Esophagus muscularis mucosa (tissue), 4 donors: ENCODE results near the gene EXOC3.

Experiments used
- CTCF ChIP-seq, 3 experiments: fragments of 200-600 bp in 2 of 3; fragments of 450-650 bp in 1 of 3; sonication (generic) in 2 of 3; IDR thresholded peaks; one replicate each; pipeline ENCODE4 v1.5.1; 2017 to 2019; ENCODE audit warnings: antibody characterized with exemption in 3 of 3, mild to moderate bottlenecking in 2 of 3, moderate library complexity in 1 of 3
- EP300 ChIP-seq: sonication (generic); formaldehyde crosslinking; IDR thresholded peaks from one replicate; pipeline ENCODE4 v1.6.1; 2017; ENCODE audit warnings: antibody characterized with exemption
- POLR2A ChIP-seq: fragments of 450-650 bp; IDR thresholded peaks from one replicate; pipeline ENCODE4 v1.6.1; 2017; ENCODE audit warnings: antibody characterized with exemption, moderate library complexity, mild to moderate bottlenecking, low read depth
- POLR2AphosphoS5 ChIP-seq, 2 donors: sonication (generic); formaldehyde crosslinking; IDR thresholded peaks; one replicate each; pipeline ENCODE4 v1.6.1; 2017; ENCODE audit warnings: antibody characterized with exemption in 2 of 2

- TF ChIP-seq POLR2A (no peak), CTCF (IDR thresholded peaks at IDR 0.05) (no peak), POLR2AphosphoS5 (IDR thresholded peaks at IDR 0.05) (no peak), EP300 (no peak)
Measured at GRCh38 chr5:440401-441201, 2.4 kb upstream of the EXOC3 start.
